ENCODE results near the gene CNOT4. TPM values are rescaled to one million over a fixed set of nuclear protein-coding genes. Genes with fewer than 3 reads are reported as not detected.
A peak's percentile ranks its signal among the peaks of the same experiment; 100 is the strongest.

The CNOT4 gene
- total RNA-seq, 4 donors from 2014 or later: 25.6 to 36.8 (median 29.3) TPM

GRCh38 chr7:135317676-135318325 is 192.1 kb downstream of the CNOT4 start:
- no peak for TF ChIP-seq CTCF (IDR thresholded peaks at IDR 0.05)
- no peak for TF ChIP-seq POLR2A (IDR thresholded peaks at IDR 0.05)
- intact Hi-C loops (cut with DNase I): no loop called here
- DNase-seq: no peak
- peaks cover 0 to 8% of the 10 kb centered on the region in 2 donors for H3K4me1 ChIP-seq
- H3K27ac ChIP-seq: no peak overlapping the region
- no peak overlapping the region for H3K4me3 ChIP-seq (replicated peaks in 1 of 3)
- H3K9me3 ChIP-seq: no peaks in the 10 kb centered on the region
- WGBS, 2 donors: 63 to 71% methylated on average over 10 of the region's 10 CpGs
- H3K27me3 ChIP-seq: no peaks in the 10 kb centered on the region
- no peaks in the 10 kb centered on the region for H3K36me3 ChIP-seq

GRCh38 chr7:135316648-135317313 is 193.1 kb downstream of the CNOT4 start:
- TF ChIP-seq POLR2A (IDR thresholded peaks at IDR 0.05): no peak
- Histone ChIP-seq H3K36me3 (no peaks in the 10 kb centered on the region), H3K4me1 (peaks cover 0 to 8% of the 10 kb centered on the region in 2 donors), H3K27ac (no peak overlapping the region), H3K27me3 (no peaks in the 10 kb centered on the region), H3K4me3 (replicated peaks in 1 of 3) (no peak overlapping the region), H3K9me3 (no peaks in the 10 kb centered on the region)
- peak in 1 of 2 donors; percentile 14 for DNase-seq
- intact Hi-C loops (cut with DNase I): no loop called here
- 80 to 98% methylated on average over 6 to 8 of the region's 8 CpGs for WGBS, 2 donors

GRCh38 chr7:135313971-135314370 is 195.9 kb downstream of the CNOT4 start:
- intact Hi-C loops (cut with DNase I): no loop called here
- Histone ChIP-seq H3K4me1 (no peaks in the 10 kb centered on the region), H3K27me3 (no peaks in the 10 kb centered on the region), H3K4me3 (replicated peaks in 1 of 3) (no peak overlapping the region), H3K9me3 (no peaks in the 10 kb centered on the region), H3K36me3 (no peaks in the 10 kb centered on the region), H3K27ac (no peak overlapping the region)
- 82 to 94% methylated on average over 9 to 10 of the region's 10 CpGs for WGBS, 2 donors
- no peak for TF ChIP-seq CTCF (IDR thresholded peaks at IDR 0.05)
- no peak for DNase-seq

Other genes starting within 250 kb of the CNOT4 start
- 10 to 100 TPM; 33.1 to 37.1 (median 34.0) TPM for gene NUP205, start 47.8 kb upstream of the CNOT4 start, total RNA-seq
- gene STMP1, start 152.4 kb upstream of the CNOT4 start, total RNA-seq: 10 to 100 TPM; 28.2 to 42.2 (median 38.6) TPM
- under 1 TPM in 1 of 4 donors, not detected in 3; 0.20 TPM for gene SLC13A4, start 218.1 kb upstream of the CNOT4 start, total RNA-seq
- gene FAM180A, start 238.7 kb upstream of the CNOT4 start, total RNA-seq: 1 to 10 TPM; 2.7 to 5.0 (median 3.5) TPM